Measurements from ENCODE around the gene NFATC2. TPM values are rescaled to one million over a fixed set of nuclear protein-coding genes. Genes with fewer than 3 reads are reported as not detected.

NFATC2 gene
- total RNA-seq, 1 experiment from 2014 or later, result 15.8 TPM

- Mint-ChIP-seq H3K27me3 (ENCODE audit: unreplicated experiment) (no peaks in the 10 kb centered on the region), H3K4me3 (ENCODE audit: low read depth, unreplicated experiment) (peak overlapping the region; percentile 73), H3K4me1 (ENCODE audit: low read depth, unreplicated experiment) (peaks cover 29% of the 10 kb centered on the region), H3K9me3 (ENCODE audit: low read depth, unreplicated experiment) (no peaks in the 10 kb centered on the region), H3K36me3 (ENCODE audit: insufficient read depth, unreplicated experiment) (peaks cover 13% of the 10 kb centered on the region), H3K27ac (ENCODE audit: unreplicated experiment) (peak overlapping the region; percentile 39)
- DNase-seq, result peak; percentile 16
- intact Hi-C loops (cut with micrococcal nuclease; ENCODE audit: unreplicated experiment), result loop anchor here (5.0 kb wide), 1 partner anchor 44 kb away; no protein-coding TSS in a partner anchor
- CTCF ChIA-PET, result interaction anchor here (0.9 to 2.5 kb wide), 8 partner anchors 9 to 102 kb away, joined by 3 to 9 read pairs (median 4); no protein-coding TSS in a partner anchor
- BruUV-seq (replicated peaks), result no TSS peak
- no peak for TF ChIP-seq CTCF (IDR thresholded peaks at IDR 0.05; ENCODE audit: unreplicated experiment)
These were observed 54.2 kb downstream of the NFATC2 start for GRCh38 chr20:51488331-51488730.

DNA sequence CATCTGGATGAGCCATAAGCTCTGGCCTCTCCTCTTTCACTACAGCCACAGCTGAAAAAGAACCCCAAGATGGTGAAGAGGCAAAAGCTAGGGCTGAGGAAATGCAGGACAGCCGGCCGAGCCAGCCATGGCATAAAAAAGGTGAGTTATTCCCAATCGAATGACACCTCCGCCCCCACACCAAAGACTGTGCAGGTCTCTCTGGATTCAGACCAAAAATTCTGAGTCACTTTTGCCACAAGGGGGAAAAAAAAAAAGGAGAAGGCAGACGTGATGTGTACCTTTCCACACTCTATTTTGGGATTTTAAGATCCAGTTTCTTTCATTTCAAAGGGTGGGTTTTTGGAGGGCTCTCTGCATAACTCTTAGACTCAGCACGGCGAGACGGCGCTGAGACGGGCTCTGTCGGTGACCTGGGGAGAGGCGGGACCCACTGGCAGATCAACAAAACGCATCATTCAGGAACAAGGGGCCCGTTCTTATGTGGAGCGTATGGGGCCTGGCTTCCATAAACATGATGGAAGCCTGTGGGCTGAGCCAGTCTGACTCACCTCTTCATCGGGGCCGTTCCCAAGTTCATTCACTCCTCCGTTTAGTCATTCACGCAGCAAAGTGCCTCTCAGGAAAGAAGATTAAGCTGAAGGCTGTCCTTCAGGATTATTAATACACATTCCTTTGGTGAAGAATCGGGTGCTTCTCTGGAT, 54.8 kb downstream of the NFATC2 start:
- TSS peak; percentile 88 for BruUV-seq (replicated peaks)
- peaks cover 29% of the 10 kb centered on the region for H3K4me1 Mint-ChIP-seq (ENCODE audit: low read depth, unreplicated experiment)
- peak overlapping the region; percentile 73 for H3K4me3 Mint-ChIP-seq (ENCODE audit: low read depth, unreplicated experiment)
- peaks cover 13% of the 10 kb centered on the region for H3K36me3 Mint-ChIP-seq (ENCODE audit: insufficient read depth, unreplicated experiment)
- H3K9me3 Mint-ChIP-seq (ENCODE audit: low read depth, unreplicated experiment), result no peaks in the 10 kb centered on the region
- intact Hi-C loops (cut with micrococcal nuclease; ENCODE audit: unreplicated experiment), result loop anchor here (5.0 kb wide), 1 partner anchor 45 kb away; no protein-coding TSS in a partner anchor
- peak overlapping the region; percentile 91 for H3K27ac Mint-ChIP-seq (ENCODE audit: unreplicated experiment)
- CTCF ChIA-PET, result interaction anchor here (0.9 to 2.5 kb wide), 9 partner anchors 10 to 102 kb away, joined by 3 to 9 read pairs (median 3); no protein-coding TSS in a partner anchor
- H3K27me3 Mint-ChIP-seq (ENCODE audit: unreplicated experiment), result no peaks in the 10 kb centered on the region
- peak; percentile 82 for DNase-seq
- no peak for TF ChIP-seq CTCF (IDR thresholded peaks at IDR 0.05; ENCODE audit: unreplicated experiment)

GRCh38 chr20:51487076-51487475, 55.4 kb downstream of the NFATC2 start:
- H3K36me3 Mint-ChIP-seq (ENCODE audit: insufficient read depth, unreplicated experiment), result peaks cover 13% of the 10 kb centered on the region
- peak overlapping the region; percentile 73 for H3K4me3 Mint-ChIP-seq (ENCODE audit: low read depth, unreplicated experiment)
- no TSS peak for BruUV-seq (replicated peaks)
- no peaks in the 10 kb centered on the region for H3K27me3 Mint-ChIP-seq (ENCODE audit: unreplicated experiment)
- peaks cover 33% of the 10 kb centered on the region for H3K4me1 Mint-ChIP-seq (ENCODE audit: low read depth, unreplicated experiment)
- CTCF ChIA-PET, result interaction anchor here (1.0 to 2.5 kb wide), 5 partner anchors 14 to 77 kb away, joined by 3 to 9 read pairs (median 3); no protein-coding TSS in a partner anchor
- peak overlapping the region; percentile 91 for H3K27ac Mint-ChIP-seq (ENCODE audit: unreplicated experiment)
- DNase-seq, result no peak
- intact Hi-C loops (cut with micrococcal nuclease; ENCODE audit: unreplicated experiment), result loop anchor here (5.0 kb wide), 1 partner anchor 45 kb away; no protein-coding TSS in a partner anchor
- no peaks in the 10 kb centered on the region for H3K9me3 Mint-ChIP-seq (ENCODE audit: low read depth, unreplicated experiment)
- TF ChIP-seq CTCF (IDR thresholded peaks at IDR 0.05; ENCODE audit: unreplicated experiment), result no peak

- peaks cover 40% of the 10 kb centered on the region for H3K4me1 Mint-ChIP-seq (ENCODE audit: low read depth, unreplicated experiment)
- intact Hi-C loops (cut with micrococcal nuclease; ENCODE audit: unreplicated experiment), result loop anchor here (5.0 kb wide), 1 partner anchor 46 kb away; no protein-coding TSS in a partner anchor
- BruUV-seq (replicated peaks), result no TSS peak
- H3K36me3 Mint-ChIP-seq (ENCODE audit: insufficient read depth, unreplicated experiment), result peaks cover 13% of the 10 kb centered on the region
- H3K4me3 Mint-ChIP-seq (ENCODE audit: low read depth, unreplicated experiment), result peak overlapping the region; percentile 73
- no peak for DNase-seq
- H3K27ac Mint-ChIP-seq (ENCODE audit: unreplicated experiment), result peak overlapping the region; percentile 91
- no peaks in the 10 kb centered on the region for H3K27me3 Mint-ChIP-seq (ENCODE audit: unreplicated experiment)
- no peaks in the 10 kb centered on the region for H3K9me3 Mint-ChIP-seq (ENCODE audit: low read depth, unreplicated experiment)
- no peak for TF ChIP-seq CTCF (IDR thresholded peaks at IDR 0.05; ENCODE audit: unreplicated experiment)
- CTCF ChIA-PET, result interaction anchor here (2.5 kb wide), 1 partner anchor 39 kb away, joined by 9 read pairs; no protein-coding TSS in a partner anchor
These were observed 56.1 kb downstream of the NFATC2 start for GRCh38 chr20:51486197-51487005.
